K562 (cell line): ENCODE results near the gene STEAP1B. TPM values are rescaled to one million over a fixed set of nuclear protein-coding genes. Genes with fewer than 3 reads are reported as not detected.

ENCODE experiments used
- ADNP ChIP-seq: fragments of 200-800 bp; sonication (Bioruptor generic); IDR thresholded peaks from 2 replicates; pipeline ENCODE4 v1.6.1; 2016; ENCODE audit warnings: missing genetic modification characterization, missing compliant biosample characterization
- CCNT2 ChIP-seq: IDR thresholded peaks from 2 replicates; pipeline ENCODE4 v1.6.1; 2011; ENCODE audit warnings: borderline replicate concordance, low read depth, mild to moderate bottlenecking, moderate library complexity, mixed read lengths, low read length; ENCODE audit not compliant: insufficient read length; ENCODE audit errors: extremely low read depth
- E2F1 ChIP-seq: sonication (generic); formaldehyde crosslinking; IDR thresholded peaks from 2 replicates; pipeline ENCODE4 v1.8.1; 2023; ENCODE audit warnings: mild to moderate bottlenecking, missing genetic modification reagents, moderate library complexity
- GTF2A2 ChIP-seq: IDR thresholded peaks from 2 replicates; pipeline ENCODE4 v1.6.1; 2016; ENCODE audit warnings: mild to moderate bottlenecking, missing genetic modification characterization, missing compliant biosample characterization
- HCFC1 ChIP-seq: IDR thresholded peaks from 2 replicates; pipeline ENCODE4 v1.6.1; 2012; ENCODE audit warnings: low read depth, low read length, improper control_type of control experiment
- JUND ChIP-seq, 2 experiments: IDR thresholded peaks; 2 replicates in 1 of 2; 3 replicates in 1 of 2; pipeline ENCODE4 v1.6.1; 2011; ENCODE audit warnings: borderline replicate concordance in 2 of 2, low read depth in 2 of 2, low read length in 2 of 2, improper control_type of control experiment in 1 of 2, missing biosample characterization in 1 of 2, missing genetic modification characterization in 1 of 2, missing genetic modification reagents in 1 of 2
- MECOM ChIP-seq: fragments of 250-450 bp; sonication (Bioruptor Pico); IDR thresholded peaks from 2 replicates; pipeline ENCODE4 v1.8.0; 2022; ENCODE audit warnings: inconsistent platforms
- MEIS2 ChIP-seq: fragments of 450-650 bp; IDR thresholded peaks from 2 replicates; pipeline ENCODE4 v1.6.1; 2014; ENCODE audit warnings: mild to moderate bottlenecking; ENCODE audit not compliant: partially characterized antibody
- NKRF ChIP-seq: fragments of 450-650 bp; IDR thresholded peaks from 2 replicates; pipeline ENCODE4 v1.6.1; 2016; ENCODE audit warnings: borderline replicate concordance
- NR2C1 ChIP-seq, 2 experiments: fragments of 450-650 bp; IDR thresholded peaks; 2 replicates each; pipeline ENCODE4 v1.6.1; 2017; ENCODE audit warnings: mild to moderate bottlenecking in 2 of 2, antibody characterized with exemption in 1 of 2, inconsistent platforms in 1 of 2, missing compliant biosample characterization in 1 of 2, missing genetic modification characterization in 1 of 2
- RBM15 ChIP-seq: fragments of 200-400 bp; formaldehyde crosslinking; IDR thresholded peaks from 2 replicates; pipeline ENCODE4 v1.6.1; 2018; ENCODE audit warnings: mild to moderate bottlenecking, low read length, moderate library complexity; ENCODE audit not compliant: insufficient read depth
- STAT5B ChIP-seq: fragments of 250-450 bp; sonication (Bioruptor Pico); IDR thresholded peaks from 2 replicates; pipeline ENCODE4 v1.8.0; 2021; ENCODE audit warnings: mild to moderate bottlenecking, inconsistent platforms
- USF2 ChIP-seq: sonication (generic); formaldehyde crosslinking; IDR thresholded peaks from 2 replicates; pipeline ENCODE4 v1.5.0; 2020; ENCODE audit warnings: missing genetic modification reagents
- XRCC3 ChIP-seq: fragments of 450-650 bp; IDR thresholded peaks from 2 replicates; pipeline ENCODE4 v1.6.1; 2017; ENCODE audit warnings: mild to moderate bottlenecking, moderate library complexity
- ZBTB17 ChIP-seq: fragments of 450-650 bp; formaldehyde crosslinking; IDR thresholded peaks from 2 replicates; pipeline ENCODE4 v1.4.0; 2020; ENCODE audit warnings: mild to moderate bottlenecking
- ZNF584 ChIP-seq: fragments of 200-800 bp; sonication (Bioruptor generic); IDR thresholded peaks from 2 replicates; pipeline ENCODE4 v1.6.1; 2016; ENCODE audit warnings: low read depth, mild to moderate bottlenecking, missing genetic modification characterization, missing compliant biosample characterization
- ZNF592 ChIP-seq: fragments of 450-650 bp; IDR thresholded peaks from 2 replicates; pipeline ENCODE4 v1.6.1; 2017; ENCODE audit warnings: antibody characterized with exemption, mild to moderate bottlenecking
- polyA plus RNA-seq, 8 experiments: library from polyadenylated mRNA; depleted of rRNA in 4 of 8; stranded (reverse) in 5 of 8; unstranded in 3 of 8; fragments of >200 nt; fragmentation: Nextera tagmentation in 2 of 8; fragmentation: Illumina TruSeq in 1 of 8; extraction: Ambion mirVana in 2 of 8; extraction: Trizol in 1 of 8; gene quantifications; 2 replicates each; pipeline versions ENCODE4 v1.2.1 to v1.2.3, GENCODE V29; 2011 to 2014; ENCODE audit warnings: inconsistent platforms in 1 of 8, missing spikeins in 1 of 8
- total RNA-seq, 7 experiments: library from RNA; depleted of rRNA in 6 of 7; stranded (reverse); fragments of >200 nt in 6 of 7; fragmentation: Illumina TruSeq in 2 of 7; extraction: Trizol in 2 of 7; gene quantifications; 2 replicates each; pipeline versions ENCODE4 v1.2.1 to v1.2.3, GENCODE V29; 2011 to 2021; ENCODE audit warnings: low replicate concordance in 1 of 7

Gene STEAP1B
- total and polyA plus RNA-seq, 9 of the 15 experiments (the other 6 are each of a cell fraction or from before 2014, with no cell fraction given): 20.0 to 38.5 (median 30.6) TPM

GRCh38 chr7:22442187-22442881 is 57.7 kb downstream of the STEAP1B start (continued):
- TF ChIP-seq ZNF592 (0 out of 2 replicates have a peak, but pooled peaks have one; percentile 12), MEIS2 (peak; percentile 8), ADNP (tag) (no peak), E2F1 (CRISPR knock-in tag) (no peak), STAT5B (no peak), GTF2A2 (no peak), RBM15 (no peak), MECOM (CRISPR knock-in tag) (no peak), NR2C1 (IDR thresholded peaks at IDR 0.05) (no peak), NR2C1 (tag; IDR thresholded peaks at IDR 0.05) (no peak), XRCC3 (no peak), HCFC1 (no peak), CCNT2 (no peak), USF2 (CRISPR knock-in tag) (no peak), NKRF (no peak), ZBTB17 (CRISPR knock-in tag) (no peak), JUND (IDR thresholded peaks at IDR 0.05; ENCODE audit: borderline replicate concordance, low read depth, low read length) (no peak), JUND (tag; IDR thresholded peaks at IDR 0.05; ENCODE audit: borderline replicate concordance, low read depth, low read length) (no peak), ZNF584 (CRISPR knock-in tag) (0 out of 2 replicates have a peak, but pooled peaks have one; percentile 7)
